GM12873 (cell line): Measurements from ENCODE around the gene ZNF592.

Experiments
- TF ChIP-seq, protein P1 (sequence below): IDR thresholded peaks from 2 replicates; pipeline ENCODE4 v1.5.1; 2012; ENCODE audit warnings: low read depth, mild to moderate bottlenecking, moderate library complexity, low read length, control low read depth; ENCODE audit not compliant: insufficient read depth; ENCODE audit errors: missing control alignments

Gene ZNF592

DNA sequence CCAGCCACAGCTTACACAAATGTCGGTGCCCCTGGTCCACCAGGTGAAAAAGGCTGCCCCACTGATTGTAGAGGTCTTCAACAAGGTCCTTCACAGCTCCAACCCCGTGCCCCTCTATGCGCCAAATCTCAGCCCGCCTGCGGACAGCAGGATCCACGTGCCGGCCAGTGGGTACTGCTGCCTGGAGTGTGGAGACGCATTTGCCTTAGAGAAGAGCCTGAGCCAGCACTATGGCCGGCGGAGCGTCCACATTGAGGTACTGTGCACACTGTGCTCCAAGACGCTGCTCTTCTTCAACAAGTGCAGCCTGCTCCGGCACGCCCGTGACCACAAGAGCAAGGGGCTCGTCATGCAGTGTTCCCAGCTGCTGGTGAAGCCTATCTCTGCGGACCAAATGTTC lies 35.9 kb downstream of the ZNF592 start:
- TF ChIP-seq, protein P1, sequence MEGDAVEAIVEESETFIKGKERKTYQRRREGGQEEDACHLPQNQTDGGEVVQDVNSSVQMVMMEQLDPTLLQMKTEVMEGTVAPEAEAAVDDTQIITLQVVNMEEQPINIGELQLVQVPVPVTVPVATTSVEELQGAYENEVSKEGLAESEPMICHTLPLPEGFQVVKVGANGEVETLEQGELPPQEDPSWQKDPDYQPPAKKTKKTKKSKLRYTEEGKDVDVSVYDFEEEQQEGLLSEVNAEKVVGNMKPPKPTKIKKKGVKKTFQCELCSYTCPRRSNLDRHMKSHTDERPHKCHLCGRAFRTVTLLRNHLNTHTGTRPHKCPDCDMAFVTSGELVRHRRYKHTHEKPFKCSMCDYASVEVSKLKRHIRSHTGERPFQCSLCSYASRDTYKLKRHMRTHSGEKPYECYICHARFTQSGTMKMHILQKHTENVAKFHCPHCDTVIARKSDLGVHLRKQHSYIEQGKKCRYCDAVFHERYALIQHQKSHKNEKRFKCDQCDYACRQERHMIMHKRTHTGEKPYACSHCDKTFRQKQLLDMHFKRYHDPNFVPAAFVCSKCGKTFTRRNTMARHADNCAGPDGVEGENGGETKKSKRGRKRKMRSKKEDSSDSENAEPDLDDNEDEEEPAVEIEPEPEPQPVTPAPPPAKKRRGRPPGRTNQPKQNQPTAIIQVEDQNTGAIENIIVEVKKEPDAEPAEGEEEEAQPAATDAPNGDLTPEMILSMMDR, result no peak

DNA sequence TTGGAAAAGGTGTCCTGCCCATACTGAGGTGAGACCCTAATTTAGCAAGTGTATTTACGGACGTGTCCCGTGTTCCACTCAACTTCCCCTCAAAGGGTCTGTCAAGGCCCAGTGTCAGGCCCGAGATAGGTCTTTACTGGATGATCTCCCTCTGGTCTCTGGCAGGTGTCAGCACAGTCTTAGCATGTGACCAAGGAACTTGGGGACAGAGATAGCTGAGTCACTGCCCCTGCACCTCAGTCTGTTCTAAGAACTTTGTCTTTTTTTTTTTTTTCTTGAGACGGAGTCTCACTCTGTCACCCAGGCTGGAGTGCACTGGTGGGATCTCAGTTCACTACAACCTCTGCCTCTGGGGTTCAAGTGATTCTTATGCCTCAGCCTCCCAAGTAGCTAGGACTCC lies 36.7 kb downstream of the ZNF592 start:
- TF ChIP-seq, protein P1, result no peak

DNA sequence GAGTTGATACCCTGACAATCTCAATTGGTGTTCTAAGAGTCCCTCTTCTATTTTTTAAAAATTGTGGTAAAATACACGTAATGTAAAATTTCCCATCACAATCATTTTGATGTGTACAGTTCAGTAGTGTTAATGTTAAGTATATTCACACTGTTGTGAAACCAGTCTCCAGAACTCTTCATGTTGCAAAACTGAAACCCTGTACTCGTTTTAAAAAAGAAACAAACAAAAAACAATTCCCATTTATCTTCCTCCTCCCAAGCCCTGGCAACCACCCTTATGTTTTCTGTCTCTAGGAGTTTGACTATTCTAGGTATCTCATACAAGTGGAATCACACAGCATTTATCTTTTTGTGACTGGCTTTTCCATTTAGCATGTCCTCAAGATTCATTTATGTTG lies 40.1 kb downstream of the ZNF592 start:
- TF ChIP-seq, protein P1, result no peak

DNA sequence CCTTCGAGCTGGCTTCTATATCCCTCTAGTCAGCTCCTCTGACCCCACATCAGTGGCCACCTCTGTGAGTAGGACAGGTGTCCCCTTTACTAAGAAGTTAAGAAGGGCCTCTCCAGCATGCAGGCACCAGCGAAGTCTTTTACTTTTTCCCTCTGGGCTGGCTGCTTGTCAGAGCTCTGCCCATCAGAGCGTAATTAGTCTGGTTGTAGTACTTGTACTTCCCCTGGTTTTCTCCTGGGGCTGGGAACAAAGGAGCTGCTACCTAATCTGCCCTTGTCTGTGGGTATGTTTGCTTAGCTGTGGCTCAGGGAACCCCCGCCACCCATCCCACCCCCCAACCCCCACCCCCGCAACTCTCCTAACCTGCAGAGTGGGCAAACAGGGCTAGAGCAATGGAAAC lies 41.4 kb downstream of the ZNF592 start:
- TF ChIP-seq, protein P1, result no peak

DNA sequence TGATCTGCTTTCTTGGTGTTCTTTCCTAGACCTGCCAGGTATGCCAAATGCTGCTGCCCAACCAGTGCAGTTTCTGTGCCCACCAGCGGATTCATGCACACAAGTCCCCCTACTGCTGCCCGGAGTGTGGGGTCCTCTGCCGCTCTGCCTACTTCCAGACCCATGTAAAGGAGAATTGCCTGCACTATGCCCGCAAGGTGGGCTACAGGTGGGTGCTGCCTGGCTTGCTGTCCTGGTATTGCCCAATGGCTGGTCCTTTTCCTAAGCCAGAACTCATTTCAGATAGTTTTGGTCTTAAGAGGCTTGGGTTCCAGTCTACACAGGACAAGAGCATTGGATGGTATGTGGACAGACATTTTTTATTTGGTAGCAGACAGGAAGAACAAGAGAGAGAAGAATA lies 42.3 kb downstream of the ZNF592 start:
- TF ChIP-seq, protein P1, result no peak

DNA sequence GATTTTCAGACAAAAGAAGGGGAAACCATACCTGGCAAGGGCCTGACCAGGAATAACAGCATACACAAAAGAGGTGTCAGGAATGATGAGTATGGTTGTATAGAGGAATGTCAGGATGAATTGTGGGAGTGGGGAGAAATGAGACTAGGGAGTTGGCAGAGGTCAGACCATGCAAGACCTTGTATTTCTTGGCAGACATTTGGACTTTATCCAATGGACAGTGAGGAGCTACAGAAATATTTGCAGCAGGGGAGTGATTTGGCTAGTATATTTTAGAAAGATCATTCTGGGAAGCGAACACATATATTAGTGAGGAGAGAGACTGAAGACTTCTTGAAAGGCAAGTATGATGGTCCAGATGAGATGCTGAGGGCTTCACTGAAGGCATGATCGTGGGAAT lies 43.4 kb downstream of the ZNF592 start:
- TF ChIP-seq, protein P1, result no peak

DNA sequence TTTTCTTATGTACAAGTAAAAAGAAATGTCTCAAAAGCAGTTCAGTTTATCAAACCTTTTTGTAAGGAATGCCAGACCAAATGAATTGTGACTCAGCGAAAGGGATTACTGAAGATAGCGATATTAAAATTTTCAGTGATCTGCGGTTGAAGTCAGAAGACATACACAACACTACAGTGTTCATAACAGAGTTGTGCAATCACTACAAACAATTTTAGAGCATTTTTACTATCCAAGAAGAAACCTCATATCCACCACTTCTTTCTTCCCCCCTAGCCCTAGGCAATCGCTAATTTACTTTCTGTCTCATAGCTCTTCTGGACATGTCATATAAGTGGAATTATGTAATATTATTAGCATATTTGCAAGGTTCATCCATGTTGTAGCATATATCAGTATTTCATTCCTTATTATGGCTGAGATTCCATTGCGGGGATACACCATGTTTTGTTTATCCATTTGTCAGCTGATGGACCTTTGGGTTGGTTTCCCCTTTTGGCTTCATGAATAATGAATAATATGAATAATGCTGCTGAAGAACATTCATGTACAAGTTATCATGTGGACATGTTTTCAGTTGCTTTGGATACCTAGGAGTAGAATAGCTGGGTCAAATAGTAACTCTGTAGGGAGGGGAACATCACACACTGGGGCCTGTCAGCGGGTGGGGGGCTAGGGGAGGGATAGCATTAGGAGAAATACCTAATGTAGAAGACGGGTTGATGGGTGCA lies 45.2 kb downstream of the ZNF592 start:
- TF ChIP-seq, protein P1, result no peak
